H1 (cell line): ENCODE data around the gene EFEMP1. TPM values are rescaled to one million over a fixed set of nuclear protein-coding genes. Genes with fewer than 3 reads are reported as not detected.

Experiments used
- CTCF ChIA-PET: fragments of 300-600 bp; sonication (Branson Sonifier 250); formaldehyde crosslinking; loops from one replicate; lab custom pipeline; 2021; ENCODE audit not compliant: partially characterized antibody; lab: Charles Lee
- POLR2A ChIA-PET: fragments of 300-600 bp; sonication (Branson Sonifier 250); formaldehyde crosslinking; loops from one replicate; lab custom pipeline; 2021; ENCODE audit warnings: inconsistent platforms; ENCODE audit not compliant: partially characterized antibody; lab: Charles Lee
- DNase-seq, 2 experiments: peaks; one replicate each; pipeline versions ENCODE4 v3.0.0 to v3.0.0-alpha.2; 2010 to 2022; ENCODE audit warnings: low spot score in 2 of 2, low read depth in 1 of 2, mixed read lengths in 1 of 2
- FAIRE-seq: peaks from 2 replicates; lab custom pipeline; 2011; peaks lifted over from hg19 to GRCh38; lab: Jason Lieb, UNC
- H2AFZ ChIP-seq: 2 replicates; pipeline ENCODE4 v1.8.1; 2012; ENCODE audit warnings: low read length, inconsistent platforms
- H2AK5ac ChIP-seq: 2 replicates; pipeline ENCODE4 v1.6.1; 2013; ENCODE audit warnings: low read depth, low read length
- H2BK120ac ChIP-seq: replicated peaks from 2 replicates; pipeline ENCODE3; 2013; ENCODE audit warnings: low read depth, low read length, inconsistent platforms
- H2BK12ac ChIP-seq: 2 replicates; pipeline ENCODE4 v1.6.1; 2013; ENCODE audit warnings: low read depth, low read length
- H2BK15ac ChIP-seq: 2 replicates; pipeline ENCODE4 v1.6.1; 2013; ENCODE audit warnings: low read length
- H2BK20ac ChIP-seq: 2 replicates; pipeline ENCODE4 v1.6.1; 2013; ENCODE audit warnings: low read length
- H2BK5ac ChIP-seq: 2 replicates; pipeline ENCODE4 v1.6.1; 2013; ENCODE audit warnings: low read depth, low read length
- H3K14ac ChIP-seq: 2 replicates; pipeline ENCODE4 v1.6.1; 2013; ENCODE audit warnings: inconsistent platforms; ENCODE audit not compliant: insufficient read length
- H3K18ac ChIP-seq: 2 replicates; pipeline ENCODE4 v1.6.1; 2013; ENCODE audit warnings: low read length; ENCODE audit errors: extremely low read depth
- H3K23ac ChIP-seq: 2 replicates; pipeline ENCODE4 v1.6.1; 2013; ENCODE audit warnings: inconsistent platforms; ENCODE audit not compliant: insufficient read length
- H3K23me2 ChIP-seq: 2 replicates; pipeline ENCODE4 v1.6.1; 2013; ENCODE audit warnings: low read depth, low read length
- H3K27ac ChIP-seq: 2 replicates; pipeline ENCODE4 v1.6.1; 2011; ENCODE audit warnings: low read depth, low read length, inconsistent platforms
- H3K27me3 ChIP-seq, 4 experiments: replicated peaks in 1 of 4; 1 replicate in 1 of 4; 2 replicates in 3 of 4; pipeline versions ENCODE4 v1.6.1 to v1.8.1; 2011 to 2013; ENCODE audit warnings: low read length in 3 of 4, mild to moderate bottlenecking in 3 of 4, inconsistent platforms in 2 of 4, mixed read lengths in 2 of 4, moderate library complexity in 1 of 4; ENCODE audit not compliant: control insufficient read depth in 3 of 4, insufficient read depth in 3 of 4; ENCODE audit errors: extremely low read depth in 1 of 4
- H3K36me3 ChIP-seq, 4 experiments: 2 replicates each; pipeline versions ENCODE4 v1.6.1 to v1.8.1; 2011 to 2013; ENCODE audit warnings: mild to moderate bottlenecking in 4 of 4, low read length in 3 of 4, moderate library complexity in 2 of 4, control low read depth in 1 of 4, inconsistent platforms in 1 of 4; ENCODE audit not compliant: insufficient read depth in 4 of 4, control insufficient read depth in 2 of 4
- H3K4ac ChIP-seq: replicated peaks from 2 replicates; pipeline ENCODE3; 2013; ENCODE audit warnings: low read length, low read depth, mixed read lengths, inconsistent platforms; ENCODE audit not compliant: insufficient read length
- H3K4me1 ChIP-seq, 4 experiments: replicated peaks in 1 of 4; 1 replicate in 1 of 4; 2 replicates in 3 of 4; pipeline versions ENCODE4 v1.6.1 to v1.8.1; 2011 to 2013; ENCODE audit warnings: low read length in 3 of 4, inconsistent platforms in 2 of 4, mixed read lengths in 1 of 4; ENCODE audit not compliant: insufficient read depth in 4 of 4, control insufficient read depth in 3 of 4
- H3K4me2 ChIP-seq, 2 experiments: 2 replicates each; pipeline versions ENCODE4 v1.6.1 to v1.8.1; 2011 to 2013; ENCODE audit warnings: low read depth in 2 of 2, low read length in 2 of 2, control low read depth in 1 of 2, inconsistent platforms in 1 of 2, mild to moderate bottlenecking in 1 of 2; ENCODE audit not compliant: insufficient read depth in 1 of 2
- H3K4me3 ChIP-seq, 4 experiments: fragments of 200-600, 300-600 bp in 1 of 4; sonication (generic), shearing (Covaris generic), sonication (Bioruptor Twin) in 1 of 4; 2 replicates each; pipeline versions ENCODE4 v1.5.1 to v1.8.1; 2011 to 2016; ENCODE audit warnings: low read length in 4 of 4, low read depth in 3 of 4, control low read depth in 2 of 4, inconsistent platforms in 2 of 4, mild to moderate bottlenecking in 2 of 4, mixed read lengths in 1 of 4, moderate library complexity in 1 of 4; ENCODE audit not compliant: insufficient read depth in 2 of 4; ENCODE audit errors: extremely low read depth in 1 of 4
- H3K56ac ChIP-seq: replicated peaks from 2 replicates; pipeline ENCODE3; 2013; ENCODE audit warnings: low read depth, mild to moderate bottlenecking, mixed read lengths, low read length, inconsistent platforms; ENCODE audit not compliant: insufficient read length
- H3K79me1 ChIP-seq: 2 replicates; pipeline ENCODE4 v1.6.1; 2013; ENCODE audit warnings: low read depth, low read length, control low read depth
- H3K79me2 ChIP-seq, 2 experiments: 2 replicates each; pipeline versions ENCODE4 v1.6.1 to v1.8.1; 2012 to 2013; ENCODE audit warnings: low read length in 2 of 2, mild to moderate bottlenecking in 2 of 2, inconsistent platforms in 1 of 2; ENCODE audit not compliant: insufficient read depth in 2 of 2, control insufficient read depth in 1 of 2
- H3K9ac ChIP-seq, 4 experiments: replicated peaks in 1 of 4; 1 replicate in 1 of 4; 2 replicates in 3 of 4; pipeline versions ENCODE4 v1.6.1 to v1.8.1; 2011 to 2013; ENCODE audit warnings: low read depth in 3 of 4, low read length in 3 of 4, control low read depth in 2 of 4, mild to moderate bottlenecking in 2 of 4, moderate library complexity in 2 of 4, inconsistent platforms in 1 of 4; ENCODE audit errors: extremely low read depth in 1 of 4
- H3K9me3 ChIP-seq, 2 experiments: 2 replicates each; pipeline versions ENCODE4 v1.6.1 to v1.8.1; 2012 to 2013; ENCODE audit warnings: mild to moderate bottlenecking in 2 of 2, moderate library complexity in 2 of 2, control low read depth in 1 of 2, inconsistent platforms in 1 of 2, low read depth in 1 of 2, low read length in 1 of 2, mixed read lengths in 1 of 2; ENCODE audit not compliant: insufficient read depth in 2 of 2
- H4K20me1 ChIP-seq, 2 experiments: replicated peaks in 1 of 2; 2 replicates each; pipeline versions ENCODE3 to v1.8.1; 2011 to 2013; ENCODE audit warnings: inconsistent platforms in 2 of 2, low read length in 2 of 2, mild to moderate bottlenecking in 1 of 2; ENCODE audit not compliant: insufficient read depth in 2 of 2, control insufficient read depth in 1 of 2
- H4K5ac ChIP-seq: 2 replicates; pipeline ENCODE4 v1.6.1; 2013; ENCODE audit warnings: low read length, low read depth, mixed read lengths, inconsistent platforms; ENCODE audit not compliant: insufficient read length
- H4K8ac ChIP-seq: 2 replicates; pipeline ENCODE4 v1.8.0; 2013; ENCODE audit warnings: mild to moderate bottlenecking, moderate library complexity, low read length, inconsistent platforms; ENCODE audit not compliant: insufficient read depth; ENCODE audit errors: extremely low read depth
- H4K91ac ChIP-seq: replicated peaks from 2 replicates; pipeline ENCODE3; 2013; ENCODE audit warnings: low read length, mixed read lengths, inconsistent platforms; ENCODE audit not compliant: insufficient read length
- CTBP2 ChIP-seq: IDR thresholded peaks from 2 replicates; pipeline ENCODE4 v1.7.0; 2011; ENCODE audit warnings: borderline replicate concordance, mild to moderate bottlenecking, moderate library complexity, mixed read lengths, low read length; ENCODE audit not compliant: insufficient read depth, insufficient read length
- HDAC2 ChIP-seq, 2 experiments: fragments of 300-600 bp in 1 of 2; sonication (generic) in 1 of 2; IDR thresholded peaks; 2 replicates each; pipeline ENCODE4 v1.6.1; 2011 to 2012; ENCODE audit warnings: low read depth in 2 of 2, low read length in 2 of 2, mild to moderate bottlenecking in 2 of 2, moderate library complexity in 2 of 2, borderline replicate concordance in 1 of 2, inconsistent platforms in 1 of 2
- KDM1A ChIP-seq: fragments of 200-600, 300-600 bp; sonication (generic); IDR thresholded peaks from 2 replicates; pipeline ENCODE4 v1.7.1; 2016; ENCODE audit warnings: mild to moderate bottlenecking, low read length, borderline replicate concordance
- POLR2A ChIP-seq, 2 experiments: IDR thresholded peaks; 1 replicate in 1 of 2; 2 replicates in 1 of 2; pipeline ENCODE4 v1.6.1; 2011; ENCODE audit warnings: low read depth in 2 of 2, low read length in 2 of 2, mild to moderate bottlenecking in 2 of 2; ENCODE audit errors: control extremely low read depth in 1 of 2
- RBBP5 ChIP-seq: IDR thresholded peaks from 2 replicates; pipeline ENCODE4 v1.7.1; 2012; ENCODE audit warnings: low read depth, mild to moderate bottlenecking, inconsistent platforms, low read length, moderate library complexity, borderline replicate concordance
- SIX5 ChIP-seq: IDR thresholded peaks from 2 replicates; pipeline ENCODE4 v1.6.1; 2011; ENCODE audit warnings: mild to moderate bottlenecking, low read depth, low read length
- WGBS, 2 experiments: shearing (Covaris generic) in 1 of 2; methylation state at CpG; one replicate each; pipeline versions ENCODE4 v1.1.6 to v1.1.7; 2013 to 2015; ENCODE audit warnings: low lambda C conversion rate in 2 of 2, mixed read lengths in 2 of 2, inconsistent platforms in 1 of 2, low coverage in 1 of 2, missing lambda C conversion rate in 1 of 2; ENCODE audit not compliant: insufficient replicate concordance in 2 of 2, insufficient coverage in 1 of 2, insufficient read length in 1 of 2; ENCODE audit errors: extremely low coverage in 1 of 2, missing lambda C conversion rate in 1 of 2; 5-methylcytosine and 5-hydroxymethylcytosine counted together
- polyA plus RNA-seq, 7 experiments: library from polyadenylated mRNA; depleted of rRNA in 3 of 7; stranded (reverse) in 5 of 7; unstranded in 2 of 7; fragments of >200 nt in 5 of 7; fragments of 200-250 nt in 2 of 7; gene quantifications; 1 replicate in 5 of 7; 2 replicates in 1 of 7; 4 replicates in 1 of 7; pipeline versions ENCODE4 v1.2.1 to v1.2.3, GENCODE V29; 2011 to 2013; ENCODE audit warnings: missing spikeins in 2 of 7, mixed read lengths in 2 of 7
- total RNA-seq: library from RNA; stranded (reverse); fragmentation: NEBNext Ultra II Directional; extraction: Animal tissue kit (Norgen Biotek cat#: 25700); gene quantifications from 2 replicates; pipeline ENCODE4 v1.2.1, GENCODE V29; 2021

EFEMP1 gene
- total and polyA plus RNA-seq, 2 of the 8 experiments (the other 6 are each of a cell fraction or from before 2014, with no cell fraction given), result 15.5 to 19.7 TPM

- no peak overlapping the region for H3K4me3 ChIP-seq
- H4K20me1 ChIP-seq, result no peaks in the 10 kb centered on the region
- H3K79me1 ChIP-seq, result no peaks in the 10 kb centered on the region
- POLR2A ChIA-PET, result no interaction called here
- H3K4ac ChIP-seq, result no peak overlapping the region
- no peak overlapping the region for H2AFZ ChIP-seq
- no peak overlapping the region for H3K14ac ChIP-seq
- H3K18ac ChIP-seq, result no peak overlapping the region
- no peak for TF ChIP-seq KDM1A
- TF ChIP-seq SIX5, result no peak
- TF ChIP-seq POLR2A (IDR thresholded peaks at IDR 0.05; ENCODE audit: control extremely low read depth in 1 of 2, low read depth in 2 of 2, low read length in 2 of 2), result no peak
- no peak for TF ChIP-seq HDAC2 (IDR thresholded peaks at IDR 0.05; ENCODE audit: borderline replicate concordance in 1 of 2, low read depth in 2 of 2, low read length in 2 of 2)
- no peak for TF ChIP-seq RBBP5
- no peak for TF ChIP-seq CTBP2
- no peak overlapping the region for H2BK120ac ChIP-seq
- H3K23me2 ChIP-seq, result no peaks in the 10 kb centered on the region
- H2BK5ac ChIP-seq, result no peak overlapping the region
- no peak overlapping the region for H4K91ac ChIP-seq
- DNase-seq (no peak), FAIRE-seq (no peak)
- no peaks in the 10 kb centered on the region for H3K79me2 ChIP-seq
- no peaks in the 10 kb centered on the region for H3K9me3 ChIP-seq
- H3K4me1 ChIP-seq, result no peaks in the 10 kb centered on the region
- H4K8ac ChIP-seq, result no peak overlapping the region
- H3K9ac ChIP-seq, result no peak overlapping the region
- H2BK12ac ChIP-seq, result no peak overlapping the region
- H2BK15ac ChIP-seq, result no peak overlapping the region
- no peaks in the 10 kb centered on the region for H3K36me3 ChIP-seq
- no peak overlapping the region for H2AK5ac ChIP-seq
- H3K27ac ChIP-seq, result no peak overlapping the region
- H2BK20ac ChIP-seq, result no peak overlapping the region
- WGBS, 2 experiments, result 98% methylated on average over 3 of the region's 3 CpGs; no CpG with 5 or more reads in 1 of the 2 experiments
- H3K27me3 ChIP-seq, result no peaks in the 10 kb centered on the region
- H3K23ac ChIP-seq, result no peak overlapping the region
- H3K4me2 ChIP-seq, result no peak overlapping the region
- H4K5ac ChIP-seq, result no peak overlapping the region
- CTCF ChIA-PET, result interaction anchor here (1.3 to 1.7 kb wide), 2 partner anchors 99 to 100 kb away, joined by 3 to 4 read pairs; no protein-coding TSS in a partner anchor
- H3K56ac ChIP-seq, result no peak overlapping the region
Observed at GRCh38 chr2:55862246-55862645, 61.3 kb downstream of the EFEMP1 start.
